Measurements from ENCODE around the gene RHOH.
"Not testable (repeated sequence)": the region's sequence is repeated elsewhere in the genome, so short reads cannot be mapped to it uniquely, and the experiment has no call there.

RHOH gene

DNA sequence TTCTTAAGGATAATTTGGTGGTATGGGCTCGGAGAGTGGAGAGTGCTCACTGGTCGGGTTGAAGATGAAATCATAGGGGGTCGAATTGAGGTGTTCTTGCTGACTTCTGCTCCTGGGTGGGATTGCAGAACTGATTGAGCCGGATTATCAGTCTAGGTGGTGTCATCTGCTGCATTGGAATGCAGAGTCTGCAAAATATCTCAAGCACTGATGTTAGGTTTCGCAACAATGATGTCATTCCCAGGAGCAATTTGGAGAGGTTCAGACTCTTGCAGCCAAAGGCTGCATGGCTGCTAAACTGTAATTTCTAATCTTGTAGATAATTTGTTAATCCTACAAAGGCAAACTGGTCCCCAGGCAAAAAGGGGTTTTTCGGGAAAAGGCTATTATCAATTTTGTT, 67.7 kb downstream of the RHOH start:
- DNase-seq: no peak

DNA sequence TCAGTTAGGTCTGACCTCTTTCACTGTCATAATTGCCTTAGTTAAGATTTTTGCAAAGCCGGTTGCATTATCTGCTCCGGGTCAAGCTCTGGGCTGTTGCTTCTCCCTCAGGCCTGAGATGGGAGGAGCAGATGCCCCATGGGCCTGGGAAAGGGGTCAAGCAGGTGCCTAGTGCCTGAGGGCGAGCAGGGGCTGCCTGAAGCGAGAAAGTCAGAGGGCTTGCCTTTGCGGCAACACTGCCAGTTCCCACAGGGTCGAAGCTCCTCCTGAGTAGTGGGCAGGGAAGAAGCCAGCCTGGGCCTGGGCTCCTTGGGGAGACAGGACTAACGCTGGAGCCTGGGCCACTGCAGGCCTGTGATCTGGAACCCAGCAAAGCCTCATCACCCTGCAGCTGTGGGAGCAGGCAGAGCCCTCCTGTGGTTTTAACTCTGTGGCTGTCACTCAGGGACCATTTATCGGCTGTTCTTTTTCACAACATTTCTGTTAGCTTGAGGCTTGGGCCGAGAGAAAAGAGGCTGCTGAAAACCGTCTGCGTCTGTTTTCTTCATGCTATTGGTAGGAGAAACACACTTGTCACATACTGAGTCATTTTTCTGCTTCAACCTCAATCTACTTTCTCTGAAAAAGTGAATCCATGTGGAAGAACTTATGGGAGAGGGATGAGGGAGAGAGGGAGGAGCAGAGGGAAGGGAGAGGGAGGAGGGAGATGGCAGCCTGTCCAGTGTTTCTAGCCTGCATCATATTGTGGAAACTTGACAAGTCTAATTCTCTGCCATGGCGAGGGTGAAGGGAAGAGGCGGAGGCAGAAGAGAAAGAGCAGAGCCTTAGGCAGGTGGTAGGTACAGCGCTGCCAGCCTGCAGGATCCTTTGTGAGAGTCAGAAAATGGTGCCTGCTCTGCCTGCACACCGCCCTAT, 68.4 kb downstream of the RHOH start:
- peak; percentile 47 to 74 for DNase-seq

DNA sequence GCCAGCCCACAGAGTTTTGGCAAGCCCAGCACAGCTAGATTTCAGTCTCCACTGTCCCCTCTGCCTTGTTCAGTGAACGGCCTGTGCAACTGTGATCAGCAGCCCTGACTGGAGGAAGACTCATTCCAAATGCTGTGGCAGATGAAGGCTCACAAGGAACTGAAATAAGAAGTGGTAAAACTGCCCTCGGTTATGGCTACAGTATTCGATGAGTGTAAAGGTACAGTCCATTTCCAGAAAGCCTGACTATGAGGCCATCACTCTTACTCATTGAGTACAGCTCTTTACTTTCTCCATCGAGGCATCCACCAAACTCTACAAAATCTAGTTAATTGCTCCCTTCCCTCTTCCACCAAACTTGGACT, 69.1 kb downstream of the RHOH start:
- DNase-seq: no peak

- DNase-seq: no peak
Observed at GRCh38 chr4:40269133-40269532, 72.3 kb downstream of the RHOH start.

DNA sequence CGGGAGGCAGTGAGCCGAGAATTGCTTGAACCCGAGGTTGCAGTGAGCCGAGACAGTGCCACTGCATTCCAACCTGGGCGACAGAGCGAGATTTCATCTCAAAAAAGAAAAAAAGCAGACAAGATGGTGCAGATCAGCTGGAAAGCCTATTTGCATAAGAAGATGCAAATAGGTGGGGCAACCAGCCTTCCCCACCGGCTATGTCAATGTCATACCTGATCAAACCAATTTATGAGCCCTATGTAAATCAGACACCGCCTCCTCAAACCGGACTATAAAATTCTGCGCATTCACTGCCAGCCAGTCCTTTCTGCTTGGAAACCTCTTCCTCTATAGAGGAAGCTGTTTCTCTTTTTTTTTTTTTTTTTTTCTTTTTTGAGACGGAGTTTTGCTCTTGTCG, 73.8 kb downstream of the RHOH start:
- DNase-seq: no peak

GRCh38 chr4:40275065-40275730, 78.4 kb downstream of the RHOH start:
- no peak for DNase-seq

DNA sequence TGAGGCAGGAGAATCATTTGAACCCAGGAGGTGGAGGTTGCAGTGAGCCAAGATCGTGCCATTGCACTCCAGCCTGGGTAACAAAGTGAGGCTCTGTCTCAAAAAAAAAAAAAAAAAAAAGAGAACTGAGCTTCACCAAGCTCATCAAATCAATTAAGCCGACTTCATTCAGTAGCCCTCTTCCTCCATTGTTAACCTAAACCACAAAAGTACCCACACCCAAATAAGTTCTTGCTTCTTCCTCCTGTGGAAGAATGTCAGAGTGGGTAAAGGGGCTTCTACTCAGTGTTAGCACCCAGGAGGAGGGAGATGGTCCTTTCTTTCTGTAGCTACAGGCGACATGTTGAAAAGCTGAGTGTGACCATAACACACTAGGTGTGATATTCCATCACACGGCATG, 79.7 kb downstream of the RHOH start:
- no peak for DNase-seq

DNA sequence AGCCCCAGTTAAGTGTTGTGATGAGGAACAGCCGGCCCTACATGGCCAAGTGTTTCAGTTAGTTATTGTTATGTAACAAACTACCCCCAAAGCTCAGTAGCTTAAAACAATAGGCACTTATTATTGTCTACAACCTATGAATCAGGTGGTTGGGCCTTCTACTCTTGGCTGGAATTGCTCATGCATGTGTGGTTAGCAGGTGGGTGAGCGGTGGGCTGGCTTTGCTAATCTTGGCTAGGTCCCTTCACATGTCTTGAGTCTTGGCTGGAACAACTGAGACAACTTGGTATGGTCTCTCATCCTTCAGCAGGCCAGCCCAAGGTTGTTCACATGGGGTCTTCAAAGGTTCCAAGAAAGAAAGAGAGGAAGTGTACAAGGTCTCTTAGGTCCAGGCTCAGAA, 83.8 kb downstream of the RHOH start:
- no peak for DNase-seq

DNA sequence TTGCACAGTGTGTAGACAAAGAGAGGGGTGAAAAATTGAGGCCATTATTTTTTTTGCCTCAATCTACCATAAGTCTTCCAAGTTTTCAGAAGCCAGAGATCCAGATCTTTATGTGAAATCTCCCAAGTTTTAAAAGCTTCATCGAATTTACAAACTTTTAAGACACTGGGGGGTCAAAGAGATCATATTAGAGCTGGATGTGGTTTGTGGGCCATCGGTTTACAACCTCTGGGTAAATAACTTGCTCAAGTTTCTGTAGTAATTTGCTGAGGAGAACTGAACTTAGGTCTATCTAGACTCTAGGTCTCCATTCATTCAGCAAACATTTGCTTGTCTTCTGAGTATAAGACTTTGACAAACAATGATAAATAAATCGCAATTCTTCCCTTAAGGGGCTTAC, 84.3 kb downstream of the RHOH start:
- DNase-seq: no peak

- DNase-seq: no peak
Observed at GRCh38 chr4:40281913-40282312, 85.1 kb downstream of the RHOH start.

DNA sequence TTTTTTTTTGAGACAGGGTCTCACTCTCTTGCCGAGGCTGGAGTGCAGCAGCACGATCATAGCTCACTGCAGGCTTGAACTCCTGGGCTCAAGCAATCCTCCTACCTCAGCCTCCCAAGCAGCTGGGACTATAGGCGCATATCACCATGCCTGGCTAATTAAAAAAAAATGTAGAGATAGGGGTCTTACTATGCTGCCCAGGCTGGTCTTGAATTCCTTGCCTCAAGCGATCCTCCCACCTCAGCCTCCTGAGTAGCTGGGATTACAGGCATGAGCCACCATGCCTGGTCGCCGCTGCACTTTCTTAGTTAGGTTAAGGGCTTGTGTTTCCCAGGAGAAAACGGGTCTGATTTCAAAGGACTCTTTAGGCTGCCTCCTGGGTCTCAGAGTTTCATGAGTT, 86.0 kb downstream of the RHOH start:
- not testable (repeated sequence) for DNase-seq

GRCh38 chr4:40283413-40283812, 86.6 kb downstream of the RHOH start:
- no peak for DNase-seq

- peak; percentile 77 to 87 for DNase-seq
Observed at GRCh38 chr4:40283968-40284367, 87.1 kb downstream of the RHOH start.

DNA sequence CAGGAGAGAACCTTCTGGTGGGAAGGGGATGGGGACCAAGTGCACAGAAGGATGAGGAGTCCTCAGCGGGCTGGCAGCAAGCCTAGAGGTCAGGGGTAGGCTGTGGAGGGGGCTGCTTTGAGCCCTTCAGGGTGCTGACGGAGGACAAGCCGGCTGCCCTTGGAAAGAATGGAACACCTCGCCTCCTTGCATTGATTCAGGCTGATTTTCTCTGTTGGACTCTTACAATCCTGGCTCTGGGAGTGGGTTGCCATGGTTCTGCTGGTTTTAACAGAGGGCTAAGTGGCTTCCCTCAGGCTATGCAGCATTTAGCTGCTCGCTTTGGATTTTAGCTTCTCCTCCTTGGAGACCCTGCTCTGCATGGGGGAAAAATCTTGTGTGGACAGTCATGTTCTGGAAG, 88.9 kb downstream of the RHOH start:
- no peak for DNase-seq

- no peak for DNase-seq
Observed at GRCh38 chr4:40288566-40288965, 91.7 kb downstream of the RHOH start.

DNA sequence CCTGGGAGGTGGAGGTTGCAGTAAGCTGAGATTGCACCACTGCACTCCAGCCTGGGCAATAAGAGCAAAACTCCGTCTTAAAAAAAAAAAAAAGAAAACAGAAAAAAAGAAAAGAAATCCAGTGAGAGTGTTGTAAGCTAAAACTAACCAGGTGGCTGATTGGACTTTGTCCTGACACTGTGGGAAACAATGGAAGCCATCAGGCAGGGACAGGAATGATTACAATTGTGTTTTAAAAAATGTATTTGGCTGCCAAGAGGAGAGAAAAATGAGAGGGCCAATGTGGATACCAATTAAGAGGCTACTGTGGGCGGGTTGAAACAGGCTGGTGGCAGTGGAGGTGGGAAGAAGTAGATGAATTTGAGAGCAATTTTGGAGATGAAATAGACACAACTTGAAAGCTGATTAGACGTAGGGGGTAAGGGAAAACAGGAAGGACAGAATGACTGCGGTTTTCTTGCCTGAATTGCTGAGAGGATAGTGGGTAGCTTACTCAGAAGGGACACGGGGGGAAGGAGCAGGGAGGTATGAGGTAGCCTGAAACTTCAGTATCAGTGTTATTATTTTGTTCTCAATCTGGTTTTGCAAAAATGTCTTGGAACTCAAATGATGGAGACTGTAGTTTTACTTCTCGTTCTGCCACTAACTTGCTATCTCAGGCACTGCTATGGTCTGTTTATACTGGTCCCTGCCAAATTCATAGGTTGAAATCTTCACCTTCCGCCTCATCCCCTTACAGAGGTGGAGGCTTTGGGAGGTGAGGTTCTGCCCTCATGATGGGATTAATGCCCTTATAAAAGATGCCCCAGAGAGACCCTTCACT, 92.7 kb downstream of the RHOH start:
- peak; percentile 16 to 46 for DNase-seq

GRCh38 chr4:40290611-40291186, 93.9 kb downstream of the RHOH start:
- DNase-seq: not testable (repeated sequence)

GRCh38 chr4:40292313-40292759, 95.5 kb downstream of the RHOH start:
- peak in 1 of 2 donors; percentile 24 for DNase-seq

DNA sequence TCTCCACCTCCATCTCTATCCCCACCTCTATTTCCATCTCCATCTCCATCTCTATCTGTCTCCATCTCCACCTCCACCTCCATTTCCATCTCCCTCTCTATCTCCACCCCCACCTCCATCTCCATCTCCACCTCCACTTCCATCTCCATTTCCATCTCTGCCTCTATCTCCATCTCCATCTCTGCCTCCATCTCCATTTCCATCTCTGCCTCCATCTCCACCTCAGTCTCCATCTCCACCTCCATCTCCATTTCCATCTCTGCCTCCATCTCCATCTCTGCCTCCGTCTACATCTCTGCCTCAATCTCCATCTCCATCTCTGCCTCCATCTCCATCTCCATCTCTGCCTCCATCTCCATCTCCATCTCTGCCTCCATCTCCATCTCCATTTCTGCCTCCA, 97.5 kb downstream of the RHOH start:
- DNase-seq: no peak

GRCh38 chr4:40295030-40295429, 98.2 kb downstream of the RHOH start:
- not testable (repeated sequence) for DNase-seq

- no peak for DNase-seq
Observed at GRCh38 chr4:40295572-40295971, 98.7 kb downstream of the RHOH start.
